ENCODE results near the gene TNS3. TPM values are rescaled to one million over a fixed set of nuclear protein-coding genes. Genes with fewer than 3 reads are reported as not detected.

TNS3 gene
- total and polyA plus RNA-seq, 2 of the 13 experiments (the other 11 are each of a cell fraction or from before 2014, with no cell fraction given): 52.9 to 55.7 TPM

DNA sequence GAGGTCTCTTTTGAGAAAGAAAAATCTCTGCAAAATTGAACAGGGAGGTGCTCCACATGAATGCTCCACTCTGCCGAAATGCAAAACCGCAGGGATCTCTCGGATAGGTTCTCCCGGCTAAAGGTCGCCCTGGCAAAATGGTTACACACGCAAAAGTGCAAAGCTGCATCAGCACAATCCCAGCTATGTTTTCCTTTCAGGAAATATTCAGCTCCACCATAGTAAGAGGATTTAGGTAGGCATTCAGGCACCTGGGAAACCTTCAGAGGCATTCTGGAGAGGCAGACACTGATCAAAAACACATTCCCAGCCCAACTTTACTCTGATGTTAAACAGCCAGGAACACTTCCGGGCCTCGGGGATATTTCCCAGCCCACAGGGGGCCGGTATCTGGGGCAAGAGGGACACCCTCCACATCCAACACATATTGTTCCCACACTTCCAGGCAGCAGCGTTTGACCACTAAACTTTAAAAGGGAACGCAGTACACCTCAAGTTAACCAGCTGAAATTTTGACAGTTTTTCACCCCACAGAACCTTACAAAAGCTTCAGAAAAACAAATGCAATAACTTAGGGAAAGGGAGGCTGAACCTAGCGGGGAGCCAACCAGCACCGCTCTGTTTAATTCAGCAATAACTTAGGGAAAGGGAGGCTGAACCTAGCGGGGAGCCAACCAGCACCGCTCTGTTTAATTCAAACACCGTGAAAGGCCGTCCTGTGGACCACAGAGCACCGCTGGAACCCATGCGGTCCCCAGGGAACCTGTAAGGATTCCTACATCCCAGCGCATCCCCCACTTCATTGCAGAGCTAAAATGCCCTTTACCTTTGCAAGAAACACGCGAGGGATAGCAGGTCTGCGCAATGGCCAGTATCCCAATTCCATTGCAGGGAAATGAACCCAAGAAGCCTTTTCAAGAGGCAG lies 45.9 kb downstream of the TNS3 start:
- in situ Hi-C loops (cut with HindIII; ENCODE audit: extremely low pct_ligation_motif_present, low pct_unique_long_range_greater_than_20kb) (no loop called here), intact Hi-C loops (cut with micrococcal nuclease; ENCODE audit: unreplicated experiment) (loop anchor here (2.0 to 5.0 kb wide), 2 partner anchors 65 to 196 kb away; no protein-coding TSS in a partner anchor)
- H3K79me2 ChIP-seq (ENCODE audit: insufficient read depth, low read length): peaks cover 95% of the 10 kb centered on the region
- H3K9me3 ChIP-seq (ENCODE audit: low read length): no peaks in the 10 kb centered on the region
- ChIA-PET POLR2A (interaction anchor here (1.0 to 2.7 kb wide), 10 partner anchors 16 to 250 kb away, joined by 3 to 13 read pairs (median 5); no protein-coding TSS in a partner anchor), CTCF (ENCODE audit: low intra/inter-chr PET ratio, low total read pairs) (no interaction called here)
- 17% methylated on average over 19 of the region's 23 CpGs for WGBS (ENCODE audit: low lambda C conversion rate)
- ATAC-seq: peak; percentile 0; the same call in 1 of the 3 replicates
- no peak overlapping the region for H2AFZ ChIP-seq (ENCODE audit: low read length)
- H3K4me1 ChIP-seq (ENCODE audit: insufficient read depth, low read length): peaks cover 96% of the 10 kb centered on the region
- H3K9ac ChIP-seq (ENCODE audit: insufficient read depth, low read depth, low read length): peak overlapping the region; percentile 65
- FAIRE-seq: peak; percentile 59
- no peaks in the 10 kb centered on the region; a peak in 1 of 5 replicates for H3K27me3 ChIP-seq (ENCODE audit: control insufficient read depth in 1 of 2, insufficient read depth in 2 of 2, low read length in 2 of 2)
- peak overlapping the region; percentile 90 for H3K4me2 ChIP-seq (ENCODE audit: low read depth, low read length)
- H3K27ac ChIP-seq (ENCODE audit: extremely low read length, insufficient read depth, low read length): peak overlapping the region; percentile 86
- peak overlapping the region; percentile 5 to 68 (median 41) for H3K4me3 ChIP-seq (replicated peaks in 1 of 3; ENCODE audit: insufficient read depth in 1 of 3, low read depth in 2 of 3, low read length in 3 of 3)
- peaks cover 30% of the 10 kb centered on the region for H4K20me1 ChIP-seq (ENCODE audit: insufficient read depth, low read length)
- BruUV-seq (replicated peaks): no TSS peak
- peaks cover 1 to 3% of the 10 kb centered on the region in 2 experiments; a peak in 4 of 5 replicates for H3K36me3 ChIP-seq (replicated peaks in 1 of 2; ENCODE audit: control insufficient read depth in 1 of 2, insufficient read depth in 2 of 2, low read length in 2 of 2)
- DNase-seq (ENCODE audit: low spot score): peak; percentile 52
- no peak for TF ChIP-seq SNAPC2 (CRISPR knock-in tag; IDR thresholded peaks at IDR 0.05)
- TF ChIP-seq ZBTB43 (CRISPR knock-in tag; conservative IDR thresholded peaks at IDR 0.05): peak; percentile 93
- TF ChIP-seq HNF4G (IDR thresholded peaks at IDR 0.05; ENCODE audit: borderline replicate concordance, low read depth, low read length): peak; percentile 36; the same call in 1 of the 2 replicates
- TF ChIP-seq HNF4G (CRISPR knock-in tag; IDR thresholded peaks at IDR 0.05; ENCODE audit: borderline replicate concordance, low read depth): no peak
- TF ChIP-seq ZSCAN29 (CRISPR knock-in tag; conservative IDR thresholded peaks at IDR 0.05): 0 out of 2 replicates have a peak, but pooled peaks have one; percentile 25
- TF ChIP-seq MAFK (conservative IDR thresholded peaks at IDR 0.05 in 1 of 2, IDR thresholded peaks at IDR 0.05 in 1 of 2; ENCODE audit: low read length in 2 of 2): peak; percentile 77 to 82
- peak; percentile 47; the same call in 1 of the 2 replicates for TF ChIP-seq ZNF263 (CRISPR knock-in tag; IDR thresholded peaks at IDR 0.05)
- TF ChIP-seq TFAP4 (IDR thresholded peaks at IDR 0.05; ENCODE audit: borderline replicate concordance, low read depth): 0 out of 2 replicates have a peak, but pooled peaks have one; percentile 2
- TF ChIP-seq STAG1 (CRISPR knock-in tag; IDR thresholded peaks at IDR 0.05): 0 out of 2 replicates have a peak, but pooled peaks have one; percentile 3
- no peak for TF ChIP-seq ZNF7 (CRISPR knock-in tag; IDR thresholded peaks at IDR 0.05)
- TF ChIP-seq ETV5 (CRISPR knock-in tag; IDR thresholded peaks at IDR 0.05; ENCODE audit: borderline replicate concordance): peak; percentile 30; the same call in 1 of the 2 replicates

Measured in HepG2 (cell line).